GM06990 (cell line): ENCODE measurements around the gene GATA1.

Experiments used
- DNase-seq: peaks from one replicate; pipeline ENCODE4 v3.0.0-alpha.2; 2011; ENCODE audit not compliant: insufficient read length; ENCODE audit errors: extremely low read depth
- H3K27me3 ChIP-seq: replicated peaks from 2 replicates; pipeline ENCODE4 v1.6.0; 2011; ENCODE audit warnings: low read length; ENCODE audit not compliant: control insufficient read depth, insufficient read depth
- H3K36me3 ChIP-seq: 2 replicates; pipeline ENCODE4 v1.5.1; 2011; ENCODE audit warnings: low read length; ENCODE audit not compliant: control insufficient read depth, insufficient read depth
- H3K4me3 ChIP-seq: replicated peaks from 2 replicates; pipeline ENCODE4 v1.5.1; 2011; ENCODE audit warnings: low read depth, mild to moderate bottlenecking, control low read depth, low read length
- TF ChIP-seq, protein P1 (sequence below): IDR thresholded peaks from 2 replicates; pipeline ENCODE4 v1.5.1; 2011; ENCODE audit warnings: low read length, control low read depth, mild to moderate bottlenecking, inconsistent platforms; ENCODE audit not compliant: insufficient read depth, poor library complexity, severe bottlenecking

GATA1 gene

DNA sequence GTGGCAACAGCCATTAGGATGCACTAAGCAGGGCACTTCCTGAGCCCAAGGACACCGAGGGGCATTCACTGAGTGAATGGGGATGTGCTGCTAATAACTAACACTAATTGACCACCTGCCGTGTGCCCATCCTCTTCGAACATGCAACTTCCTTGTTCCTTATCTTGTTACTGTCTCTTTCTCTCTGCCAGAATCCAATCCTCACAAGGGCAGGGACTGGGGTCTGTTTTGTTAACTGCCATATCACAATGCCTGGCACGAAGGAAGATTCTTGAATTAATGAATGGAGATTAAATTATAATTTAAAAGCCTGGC lies 41.2 kb downstream of the GATA1 start:
- TF ChIP-seq, protein P1, sequence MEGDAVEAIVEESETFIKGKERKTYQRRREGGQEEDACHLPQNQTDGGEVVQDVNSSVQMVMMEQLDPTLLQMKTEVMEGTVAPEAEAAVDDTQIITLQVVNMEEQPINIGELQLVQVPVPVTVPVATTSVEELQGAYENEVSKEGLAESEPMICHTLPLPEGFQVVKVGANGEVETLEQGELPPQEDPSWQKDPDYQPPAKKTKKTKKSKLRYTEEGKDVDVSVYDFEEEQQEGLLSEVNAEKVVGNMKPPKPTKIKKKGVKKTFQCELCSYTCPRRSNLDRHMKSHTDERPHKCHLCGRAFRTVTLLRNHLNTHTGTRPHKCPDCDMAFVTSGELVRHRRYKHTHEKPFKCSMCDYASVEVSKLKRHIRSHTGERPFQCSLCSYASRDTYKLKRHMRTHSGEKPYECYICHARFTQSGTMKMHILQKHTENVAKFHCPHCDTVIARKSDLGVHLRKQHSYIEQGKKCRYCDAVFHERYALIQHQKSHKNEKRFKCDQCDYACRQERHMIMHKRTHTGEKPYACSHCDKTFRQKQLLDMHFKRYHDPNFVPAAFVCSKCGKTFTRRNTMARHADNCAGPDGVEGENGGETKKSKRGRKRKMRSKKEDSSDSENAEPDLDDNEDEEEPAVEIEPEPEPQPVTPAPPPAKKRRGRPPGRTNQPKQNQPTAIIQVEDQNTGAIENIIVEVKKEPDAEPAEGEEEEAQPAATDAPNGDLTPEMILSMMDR = no peak
- DNase-seq = no peak
- no peak overlapping the region for H3K4me3 ChIP-seq
- H3K27me3 ChIP-seq = no peaks in the 10 kb centered on the region
- H3K36me3 ChIP-seq = peaks cover 1% of the 10 kb centered on the region; the same call in 1 of the 2 replicates

DNA sequence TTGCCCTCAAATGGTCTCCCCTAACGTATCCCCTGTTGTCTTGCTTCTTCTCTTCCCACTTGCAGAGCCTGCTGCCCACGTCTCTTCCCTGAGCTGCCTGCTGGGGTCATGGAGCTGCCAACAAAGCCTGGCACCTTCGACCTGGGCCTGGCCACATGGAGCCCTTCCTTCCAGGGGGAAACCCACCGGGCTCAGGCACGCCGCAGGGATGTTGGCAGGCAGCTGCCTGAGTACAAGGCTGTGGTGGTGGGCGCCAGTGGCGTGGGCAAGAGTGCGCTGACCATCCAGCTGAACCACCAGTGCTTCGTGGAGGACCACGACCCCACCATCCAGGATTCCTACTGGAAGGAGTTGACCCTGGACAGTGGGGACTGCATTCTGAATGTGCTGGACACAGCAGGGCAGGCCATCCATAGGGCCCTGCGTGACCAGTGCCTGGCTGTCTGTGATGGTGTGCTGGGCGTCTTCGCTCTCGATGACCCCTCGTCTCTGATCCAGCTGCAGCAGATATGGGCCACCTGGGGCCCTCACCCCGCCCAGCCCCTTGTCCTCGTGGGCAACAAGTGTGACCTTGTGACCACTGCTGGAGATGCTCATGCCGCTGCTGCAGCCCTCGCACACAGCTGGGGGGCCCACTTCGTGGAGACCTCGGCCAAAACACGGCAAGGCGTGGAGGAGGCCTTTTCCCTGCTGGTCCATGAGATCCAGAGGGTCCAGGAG lies 42.8 kb downstream of the GATA1 start:
- TF ChIP-seq, protein P1 = no peak
- no peak for DNase-seq
- H3K4me3 ChIP-seq = no peak overlapping the region
- H3K27me3 ChIP-seq = no peaks in the 10 kb centered on the region
- H3K36me3 ChIP-seq = no peaks in the 10 kb centered on the region

DNA sequence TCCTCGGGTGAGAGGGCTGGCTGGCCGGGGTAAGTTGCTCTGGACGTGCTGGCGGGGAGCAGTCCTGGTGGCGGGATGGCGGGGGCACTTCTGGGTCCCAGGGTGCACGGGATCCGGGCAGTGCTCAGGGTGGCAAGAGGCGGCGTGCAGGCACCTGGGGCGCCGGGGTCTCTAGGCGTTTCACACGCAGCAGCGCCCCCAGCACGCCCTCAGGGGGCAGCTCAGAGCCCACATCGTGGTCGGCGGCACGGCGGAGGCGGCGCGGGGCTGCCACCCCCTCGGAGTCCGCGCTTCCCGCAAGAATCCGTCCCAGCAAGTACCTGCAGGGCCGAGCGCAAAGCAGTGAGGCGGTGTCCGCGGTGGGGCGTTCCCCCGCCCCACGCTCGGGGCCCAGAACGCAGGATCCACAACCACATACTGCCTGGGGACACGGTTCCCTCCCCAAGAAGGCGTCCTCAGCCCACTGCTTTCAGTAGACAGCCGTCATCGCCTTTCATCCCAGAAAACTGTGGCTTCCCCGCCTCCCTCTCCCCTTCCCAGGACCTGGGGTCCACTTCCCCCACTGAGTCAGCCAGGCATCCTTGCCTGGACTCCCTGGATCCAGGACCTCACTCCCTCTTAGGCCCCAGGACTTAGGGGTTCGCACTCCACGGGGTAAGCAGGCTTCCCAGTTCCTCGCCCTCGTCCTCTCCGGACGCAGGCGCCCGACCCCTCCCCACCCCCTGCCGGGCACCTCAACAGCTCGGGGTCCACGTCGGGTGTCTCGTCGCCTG lies 44.9 kb downstream of the GATA1 start:
- no peak for DNase-seq
- Histone ChIP-seq H3K36me3 (no peaks in the 10 kb centered on the region), H3K27me3 (no peaks in the 10 kb centered on the region), H3K4me3 (no peak overlapping the region)
- TF ChIP-seq, protein P1 = no peak

DNA sequence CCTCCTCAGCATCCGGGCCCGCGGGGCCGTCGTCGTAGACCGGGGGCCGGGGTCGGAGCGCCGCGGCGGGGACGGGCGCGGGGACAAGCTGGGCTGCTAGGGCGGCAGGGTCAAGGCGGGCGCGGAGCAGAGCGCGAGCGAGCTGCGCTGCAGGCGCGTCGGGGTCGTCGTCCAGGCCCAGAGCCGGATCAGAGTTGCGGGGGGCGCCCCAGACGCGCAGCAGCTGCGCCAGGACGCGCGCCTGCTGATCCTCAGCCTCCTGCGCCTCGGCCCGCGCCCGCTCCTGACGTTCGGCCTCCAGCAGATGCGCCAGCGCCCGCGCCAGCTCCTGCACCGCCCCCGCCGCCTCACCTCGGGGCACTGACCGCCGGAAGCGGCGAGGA lies 45.5 kb downstream of the GATA1 start:
- no peaks in the 10 kb centered on the region for H3K36me3 ChIP-seq
- no peak for DNase-seq
- TF ChIP-seq, protein P1 = no peak
- no peak overlapping the region for H3K4me3 ChIP-seq
- no peaks in the 10 kb centered on the region for H3K27me3 ChIP-seq

DNA sequence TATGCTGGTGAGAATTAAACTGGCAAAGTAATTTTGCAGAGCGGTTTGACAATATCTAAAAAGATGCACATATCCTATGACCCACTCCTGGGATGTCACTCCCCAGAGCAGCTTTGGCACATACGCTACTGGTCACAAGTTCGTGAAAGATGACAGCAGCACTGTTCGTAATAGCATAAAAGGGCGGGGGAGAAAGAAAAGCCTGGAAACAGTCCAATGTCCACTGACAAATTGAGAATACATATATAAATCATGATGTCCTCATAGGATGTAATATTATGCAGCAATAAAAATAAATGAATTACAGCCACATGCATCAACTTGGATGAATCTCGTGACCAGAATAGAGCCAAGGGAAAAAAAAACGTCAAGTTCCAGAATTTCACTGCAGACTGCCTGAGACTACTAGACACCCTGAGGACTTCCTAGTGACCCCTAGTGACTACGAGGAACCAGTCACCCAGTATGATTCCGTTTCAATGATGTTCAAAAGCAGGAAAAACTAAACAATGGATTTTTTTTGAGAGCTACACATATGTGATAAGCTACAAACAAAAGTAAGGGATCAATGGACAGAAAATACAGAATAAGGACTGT lies 47.2 kb downstream of the GATA1 start:
- Histone ChIP-seq H3K27me3 (no peaks in the 10 kb centered on the region), H3K36me3 (no peaks in the 10 kb centered on the region), H3K4me3 (no peak overlapping the region)
- no peak for DNase-seq
- TF ChIP-seq, protein P1 = no peak
